Effector CD8-positive, alpha-beta T cell (primary cell): ENCODE measurements around the gene C20orf144.
"Not testable (repeated sequence)": the region's sequence is repeated elsewhere in the genome, so short reads cannot be mapped to it uniquely, and the experiment has no call there.

ENCODE experiments used
- DNase-seq: peaks from one replicate; lab custom pipeline; 2025; lab: John Stamatoyannopoulos, UW
- total RNA-seq, 4 experiments: gene quantifications; one replicate each; lab custom pipeline; 2026; lab: John Stamatoyannopoulos, UW

Gene C20orf144
- total RNA-seq, result 0.18 to 0.98 (median 0.43) reads per million in 4 experiments

- DNase-seq, result no peak
These were observed at the start of gene C20orf144 for GRCh38 chr20:33662172-33662571. Gene C20orf144 (plus strand): TSS chr20:33662327. CDS start chr20:33662346, 19 bp downstream.

GRCh38 chr20:33621717-33622400 is 40.3 kb upstream of the C20orf144 start:
- no peak for DNase-seq

GRCh38 chr20:33622705-33623365 is 39.3 kb upstream of the C20orf144 start:
- DNase-seq, result no peak

- no peak for DNase-seq
These were observed 37.7 kb upstream of the C20orf144 start for GRCh38 chr20:33624399-33624798.

- no peak for DNase-seq
These were observed 35.9 kb upstream of the C20orf144 start for GRCh38 chr20:33626190-33626589.

GRCh38 chr20:33627577-33628216 is 34.4 kb upstream of the C20orf144 start:
- DNase-seq, result no peak

GRCh38 chr20:33629533-33629932 is 32.6 kb upstream of the C20orf144 start:
- DNase-seq, result no peak

- no peak for DNase-seq
These were observed 32.1 kb upstream of the C20orf144 start for GRCh38 chr20:33629979-33630378.

GRCh38 chr20:33630507-33630906 is 31.6 kb upstream of the C20orf144 start:
- DNase-seq, result no peak

- DNase-seq, result not testable (repeated sequence)
These were observed 30.2 kb upstream of the C20orf144 start for GRCh38 chr20:33631910-33632309.

- DNase-seq, result no peak
These were observed 26.8 kb upstream of the C20orf144 start for GRCh38 chr20:33635341-33635740.

GRCh38 chr20:33636776-33637175 is 25.4 kb upstream of the C20orf144 start:
- no peak for DNase-seq

- no peak for DNase-seq
These were observed 21.8 kb upstream of the C20orf144 start for GRCh38 chr20:33640287-33640686.

- DNase-seq, result no peak
These were observed 17.6 kb upstream of the C20orf144 start for GRCh38 chr20:33644313-33645071.

GRCh38 chr20:33645072-33645358 is 17.1 kb upstream of the C20orf144 start:
- no peak for DNase-seq

GRCh38 chr20:33645396-33645795 is 16.7 kb upstream of the C20orf144 start:
- DNase-seq, result no peak

- DNase-seq, result no peak
These were observed 15.9 kb upstream of the C20orf144 start for GRCh38 chr20:33646191-33646590.

- DNase-seq, result not testable (repeated sequence)
These were observed 15.0 kb upstream of the C20orf144 start for GRCh38 chr20:33646959-33647602.

- DNase-seq, result no peak
These were observed 14.3 kb upstream of the C20orf144 start for GRCh38 chr20:33647603-33648395.

GRCh38 chr20:33648396-33649004 is 13.6 kb upstream of the C20orf144 start:
- no peak for DNase-seq
